Measurements from ENCODE around the gene JMJD4.

The JMJD4 gene

GRCh38 chr1:227749916-227750710 lies 15.0 kb upstream of the JMJD4 start:
- no peak for TF ChIP-seq CTCF (IDR thresholded peaks at IDR 0.05; ENCODE audit: low read depth, low read length, missing control alignments)
- no peak for DNase-seq (ENCODE audit: low read depth)
- H3K4me3 ChIP-seq (ENCODE audit: low read depth, low read length) = no peak overlapping the region

GRCh38 chr1:227749225-227749624 lies 14.1 kb upstream of the JMJD4 start:
- DNase-seq (ENCODE audit: low read depth) = no peak
- no peak overlapping the region for H3K4me3 ChIP-seq (ENCODE audit: low read depth, low read length)
- no peak for TF ChIP-seq CTCF (IDR thresholded peaks at IDR 0.05; ENCODE audit: low read depth, low read length, missing control alignments)

GRCh38 chr1:227748496-227749182 lies 13.5 kb upstream of the JMJD4 start:
- DNase-seq (ENCODE audit: low read depth) = no peak
- TF ChIP-seq CTCF (IDR thresholded peaks at IDR 0.05; ENCODE audit: low read depth, low read length, missing control alignments) = no peak
- H3K4me3 ChIP-seq (ENCODE audit: low read depth, low read length) = no peak overlapping the region

GRCh38 chr1:227747948-227748495 lies 12.9 kb upstream of the JMJD4 start:
- no peak for TF ChIP-seq CTCF (IDR thresholded peaks at IDR 0.05; ENCODE audit: low read depth, low read length, missing control alignments)

GRCh38 chr1:227747382-227747781 lies 12.3 kb upstream of the JMJD4 start:
- no peak for TF ChIP-seq CTCF (IDR thresholded peaks at IDR 0.05; ENCODE audit: low read depth, low read length, missing control alignments)
- no peak for DNase-seq (ENCODE audit: low read depth)
- no peak overlapping the region for H3K4me3 ChIP-seq (ENCODE audit: low read depth, low read length)

More at GRCh38 chr1:227747948-227748495, 12.9 kb upstream of the JMJD4 start:
- H3K4me3 ChIP-seq (ENCODE audit: low read depth, low read length) = no peak overlapping the region
- DNase-seq (ENCODE audit: low read depth) = no peak

GRCh38 chr1:227746676-227747075 lies 11.6 kb upstream of the JMJD4 start:
- DNase-seq (ENCODE audit: low read depth) = no peak
- H3K4me3 ChIP-seq (ENCODE audit: low read depth, low read length) = no peak overlapping the region
- no peak for TF ChIP-seq CTCF (IDR thresholded peaks at IDR 0.05; ENCODE audit: low read depth, low read length, missing control alignments)

Data from GM12864 (cell line).